ENCODE results near the gene PDCL2. TPM values are rescaled to one million over a fixed set of nuclear protein-coding genes. Genes with fewer than 3 reads are reported as not detected.
A peak's percentile ranks its signal among the peaks of the same experiment; 100 is the strongest.

PDCL2 gene
- total and polyA plus RNA-seq, 3 experiments from 2014 or later: not detected

DNA sequence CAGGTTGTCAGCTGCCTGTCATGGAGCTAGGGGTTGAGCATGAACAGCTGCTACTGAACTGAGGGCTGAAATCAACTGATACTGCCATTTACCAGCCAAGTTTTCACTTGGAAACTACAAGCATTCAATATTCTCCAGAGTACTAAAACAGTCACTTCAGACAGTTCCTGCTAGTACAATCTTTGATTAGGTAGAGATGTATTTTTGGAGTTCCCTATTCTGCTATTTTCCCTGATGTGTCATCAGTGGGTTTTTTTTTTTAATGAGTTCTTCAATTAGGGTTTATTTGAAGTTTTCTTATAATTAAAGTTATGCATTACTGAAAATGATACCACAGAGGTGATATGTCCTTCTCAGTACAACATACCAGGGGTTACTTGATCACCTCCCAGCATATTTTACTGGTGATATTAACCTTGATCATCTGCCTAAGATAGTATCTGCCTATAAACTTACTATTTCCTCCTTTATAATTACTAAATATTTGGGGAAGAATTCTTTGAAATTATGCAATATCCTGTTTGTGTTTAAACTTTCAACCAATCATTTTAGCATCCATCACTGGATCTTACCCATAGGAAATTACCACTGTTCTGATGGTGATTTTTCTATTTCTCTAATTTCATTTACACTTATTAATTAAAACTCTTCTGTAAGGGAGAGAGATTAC is 13.6 kb downstream of the PDCL2 start:
- no peaks in the 10 kb centered on the region for H3K9me3 ChIP-seq (ENCODE audit: low read length)
- ChIA-PET CTCF (no interaction called here), POLR2A (no interaction called here)
- no peak overlapping the region for H3K4me3 Mint-ChIP-seq
- no peaks in the 10 kb centered on the region for H3K36me3 ChIP-seq (ENCODE audit: insufficient read depth, low read length)
- DNase-seq: no peak
- no peaks in the 10 kb centered on the region for H3K4me1 Mint-ChIP-seq
- no peaks in the 10 kb centered on the region for H3K27me3 ChIP-seq (ENCODE audit: insufficient read depth, low read length, poor library complexity, severe bottlenecking)
- H3K27ac ChIP-seq (ENCODE audit: low read depth, low read length): no peak overlapping the region
- no peak overlapping the region for H3K27ac Mint-ChIP-seq
- H3K4me1 ChIP-seq (ENCODE audit: insufficient read depth, low read length): no peaks in the 10 kb centered on the region
- no peak overlapping the region for H3K4me3 ChIP-seq (ENCODE audit: low read length)
- H3K27me3 Mint-ChIP-seq: peaks cover 4 to 22% of the 10 kb centered on the region in 2 donors
- peaks cover 3 to 23% (median 8%) of the 10 kb centered on the region in 3 donors for H3K36me3 Mint-ChIP-seq
- peaks cover 23 to 41% (median 29%) of the 10 kb centered on the region in 5 donors for H3K9me3 Mint-ChIP-seq

DNA sequence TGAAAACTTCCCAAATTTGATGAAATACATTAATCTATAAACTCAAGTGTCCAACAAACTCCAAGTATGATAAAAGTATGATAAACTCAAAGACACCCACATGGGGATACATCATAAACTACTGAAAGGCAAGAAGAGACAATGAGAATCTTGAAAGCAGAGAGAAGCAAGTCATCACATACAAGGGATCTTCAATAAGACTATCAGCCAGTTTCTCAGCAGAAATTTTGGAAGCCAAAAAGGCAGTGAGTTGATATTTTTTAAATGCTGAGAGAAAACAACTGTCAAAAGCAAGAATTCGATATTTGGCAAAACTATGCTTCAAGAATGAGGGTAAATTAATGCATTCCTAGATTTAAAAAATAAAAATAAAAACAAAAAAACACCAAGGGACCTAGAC is 16.5 kb downstream of the PDCL2 start:
- Histone ChIP-seq H3K27ac (ENCODE audit: low read depth, low read length) (no peak overlapping the region), H3K27me3 (ENCODE audit: insufficient read depth, low read length, poor library complexity, severe bottlenecking) (no peaks in the 10 kb centered on the region), H3K36me3 (ENCODE audit: insufficient read depth, low read length) (no peaks in the 10 kb centered on the region), H3K4me1 (ENCODE audit: insufficient read depth, low read length) (no peaks in the 10 kb centered on the region), H3K9me3 (ENCODE audit: low read length) (no peaks in the 10 kb centered on the region), H3K4me3 (ENCODE audit: low read length) (no peak overlapping the region)
- H3K36me3 Mint-ChIP-seq: peaks cover 3 to 22% (median 8%) of the 10 kb centered on the region in 3 donors
- H3K27ac Mint-ChIP-seq: no peak overlapping the region
- no peaks in the 10 kb centered on the region for H3K4me1 Mint-ChIP-seq
- peaks cover 6 to 19% of the 10 kb centered on the region in 2 donors for H3K27me3 Mint-ChIP-seq
- CTCF ChIA-PET: no interaction called here
- H3K4me3 Mint-ChIP-seq: no peak overlapping the region
- POLR2A ChIA-PET: no interaction called here
- peaks cover 20 to 36% (median 23%) of the 10 kb centered on the region in 5 donors for H3K9me3 Mint-ChIP-seq
- DNase-seq: no peak

DNA sequence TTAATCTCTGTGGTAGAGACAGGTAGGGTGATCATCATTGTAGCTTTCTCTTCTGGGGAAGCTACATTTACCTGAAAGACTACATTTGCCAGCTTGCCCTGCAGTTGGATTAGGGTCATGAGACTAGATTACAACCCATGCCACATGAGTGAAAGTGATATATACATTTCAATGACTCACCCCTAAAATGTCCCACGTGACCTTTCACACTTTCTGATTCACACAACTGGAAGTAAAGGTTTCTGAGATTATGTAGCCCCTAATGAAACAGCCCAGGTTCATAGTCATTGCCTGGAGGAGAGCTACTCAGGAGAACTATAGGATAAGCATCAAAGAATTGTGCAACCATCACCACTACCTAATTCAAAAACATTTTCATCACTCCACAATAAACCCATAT is 17.8 kb downstream of the PDCL2 start:
- H3K36me3 ChIP-seq (ENCODE audit: insufficient read depth, low read length): no peaks in the 10 kb centered on the region
- peaks cover 20 to 36% (median 23%) of the 10 kb centered on the region in 5 donors for H3K9me3 Mint-ChIP-seq
- H3K36me3 Mint-ChIP-seq: peaks cover 3 to 22% (median 8%) of the 10 kb centered on the region in 3 donors
- no peak overlapping the region for H3K4me3 ChIP-seq (ENCODE audit: low read length)
- H3K4me1 ChIP-seq (ENCODE audit: insufficient read depth, low read length): no peaks in the 10 kb centered on the region
- H3K27ac ChIP-seq (ENCODE audit: low read depth, low read length): no peak overlapping the region
- no peak overlapping the region for H3K27ac Mint-ChIP-seq
- H3K4me3 Mint-ChIP-seq: no peak overlapping the region
- no peaks in the 10 kb centered on the region for H3K9me3 ChIP-seq (ENCODE audit: low read length)
- ChIA-PET POLR2A (no interaction called here), CTCF (no interaction called here)
- no peak for DNase-seq
- no peaks in the 10 kb centered on the region for H3K4me1 Mint-ChIP-seq
- H3K27me3 Mint-ChIP-seq: peaks cover 6 to 19% of the 10 kb centered on the region in 2 donors
- H3K27me3 ChIP-seq (ENCODE audit: insufficient read depth, low read length, poor library complexity, severe bottlenecking): no peaks in the 10 kb centered on the region

DNA sequence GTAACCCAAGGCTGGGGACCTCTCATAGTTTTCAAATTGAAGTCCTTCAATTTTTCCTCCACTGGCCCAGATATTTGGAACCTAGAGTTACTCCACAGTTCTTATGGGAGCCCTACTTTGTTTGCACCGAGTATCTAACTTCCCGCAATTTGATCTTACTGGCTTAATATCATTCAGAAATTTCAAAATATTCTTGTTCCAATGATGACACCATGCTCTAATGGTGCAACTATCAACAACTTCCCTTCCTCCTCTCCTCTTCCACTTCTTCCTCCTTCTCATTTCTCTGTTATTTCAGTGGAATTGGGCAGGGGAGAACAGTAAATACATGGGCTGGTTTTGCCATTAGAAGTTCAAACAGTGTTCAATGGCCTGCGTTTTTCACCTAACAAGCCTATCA is 20.2 kb downstream of the PDCL2 start:
- H3K4me1 ChIP-seq (ENCODE audit: insufficient read depth, low read length): no peaks in the 10 kb centered on the region
- H3K36me3 ChIP-seq (ENCODE audit: insufficient read depth, low read length): no peaks in the 10 kb centered on the region
- H3K9me3 ChIP-seq (ENCODE audit: low read length): no peaks in the 10 kb centered on the region
- H3K27me3 Mint-ChIP-seq: peaks cover 4 to 36% of the 10 kb centered on the region in 2 donors
- peaks cover 11 to 23% (median 15%) of the 10 kb centered on the region in 5 donors for H3K9me3 Mint-ChIP-seq
- no peak overlapping the region for H3K27ac Mint-ChIP-seq
- peaks cover 3 to 16% (median 4%) of the 10 kb centered on the region in 3 donors for H3K36me3 Mint-ChIP-seq
- H3K27ac ChIP-seq (ENCODE audit: low read depth, low read length): no peak overlapping the region
- no peak overlapping the region for H3K4me3 Mint-ChIP-seq
- DNase-seq: no peak
- no peaks in the 10 kb centered on the region for H3K27me3 ChIP-seq (ENCODE audit: insufficient read depth, low read length, poor library complexity, severe bottlenecking)
- no peak overlapping the region for H3K4me3 ChIP-seq (ENCODE audit: low read length)
- POLR2A ChIA-PET: no interaction called here
- H3K4me1 Mint-ChIP-seq: no peaks in the 10 kb centered on the region
- CTCF ChIA-PET: no interaction called here

DNA sequence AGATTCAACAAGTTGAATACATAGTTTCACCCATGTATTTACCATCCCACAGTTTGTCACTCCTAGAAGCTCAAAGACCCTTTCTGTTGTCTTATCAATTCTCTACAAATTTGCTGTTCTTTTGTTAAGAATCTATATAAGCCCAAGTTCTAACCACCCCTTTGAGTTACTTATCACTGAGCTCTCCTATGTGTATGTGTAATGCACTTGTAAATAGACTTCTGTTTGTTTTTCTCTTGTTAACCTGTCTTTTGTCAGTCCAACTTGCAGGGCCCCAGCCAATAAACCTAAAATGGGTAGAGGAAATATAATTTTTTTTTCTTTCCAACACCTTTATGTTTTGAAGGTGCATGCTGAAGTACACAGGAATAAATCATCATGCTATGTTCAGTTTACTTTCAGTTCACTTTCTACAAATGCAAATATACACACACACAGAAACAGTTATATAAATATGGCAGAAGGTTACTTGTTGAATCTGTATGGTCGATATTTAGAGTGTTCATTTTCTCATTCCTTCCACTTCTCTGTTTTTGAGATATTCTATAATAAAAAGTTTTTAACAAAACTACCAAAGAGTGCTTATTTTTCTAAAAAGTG is 23.0 kb downstream of the PDCL2 start:
- Histone ChIP-seq H3K4me1 (ENCODE audit: insufficient read depth, low read length) (no peaks in the 10 kb centered on the region), H3K4me3 (ENCODE audit: low read length) (no peak overlapping the region), H3K27ac (ENCODE audit: low read depth, low read length) (no peak overlapping the region), H3K36me3 (ENCODE audit: insufficient read depth, low read length) (no peaks in the 10 kb centered on the region), H3K9me3 (ENCODE audit: low read length) (no peaks in the 10 kb centered on the region), H3K27me3 (ENCODE audit: insufficient read depth, low read length, poor library complexity, severe bottlenecking) (no peaks in the 10 kb centered on the region)
- no peaks in the 10 kb centered on the region for H3K4me1 Mint-ChIP-seq
- no peaks in the 10 kb centered on the region for H3K36me3 Mint-ChIP-seq
- no peaks in the 10 kb centered on the region for H3K9me3 Mint-ChIP-seq
- H3K27ac Mint-ChIP-seq: no peak overlapping the region
- POLR2A ChIA-PET: no interaction called here
- no peak for DNase-seq
- no peak overlapping the region for H3K4me3 Mint-ChIP-seq
- peaks cover 4 to 22% of the 10 kb centered on the region in 2 donors for H3K27me3 Mint-ChIP-seq
- CTCF ChIA-PET: no interaction called here

DNA sequence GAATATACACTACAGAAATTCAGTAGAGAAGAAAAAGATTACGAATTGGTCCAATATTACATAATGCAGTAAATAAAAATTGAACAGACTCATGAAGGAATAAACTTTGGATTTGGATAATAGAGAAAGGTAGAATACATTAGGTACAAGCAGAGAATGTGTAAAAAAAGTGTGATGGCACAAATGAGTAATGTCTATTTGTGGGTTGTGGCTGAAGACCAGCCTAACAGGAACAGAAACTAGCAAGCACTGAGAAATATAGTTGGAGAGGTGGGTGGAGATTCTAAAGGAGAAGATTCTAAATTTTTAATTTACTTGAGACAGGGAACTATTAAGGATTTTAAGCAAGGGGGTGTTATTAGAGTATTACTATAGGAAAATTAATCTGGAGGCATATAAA is 30.2 kb downstream of the PDCL2 start:
- peaks cover 2 to 16% of the 10 kb centered on the region in 2 donors for H3K27me3 Mint-ChIP-seq
- H3K4me1 Mint-ChIP-seq: peaks cover 0 to 6% (median 3%) of the 10 kb centered on the region in 3 donors
- H3K4me3 Mint-ChIP-seq: no peak overlapping the region
- no peaks in the 10 kb centered on the region for H3K4me1 ChIP-seq (ENCODE audit: insufficient read depth, low read length)
- H3K27ac Mint-ChIP-seq: no peak overlapping the region
- no peak overlapping the region for H3K27ac ChIP-seq (ENCODE audit: low read depth, low read length)
- CTCF ChIA-PET: no interaction called here
- no peaks in the 10 kb centered on the region for H3K27me3 ChIP-seq (ENCODE audit: insufficient read depth, low read length, poor library complexity, severe bottlenecking)
- H3K4me3 ChIP-seq (ENCODE audit: low read length): no peak overlapping the region
- H3K36me3 Mint-ChIP-seq: no peaks in the 10 kb centered on the region
- POLR2A ChIA-PET: no interaction called here
- H3K36me3 ChIP-seq (ENCODE audit: insufficient read depth, low read length): no peaks in the 10 kb centered on the region
- H3K9me3 ChIP-seq (ENCODE audit: low read length): no peaks in the 10 kb centered on the region
- no peaks in the 10 kb centered on the region for H3K9me3 Mint-ChIP-seq
- DNase-seq: no peak

DNA sequence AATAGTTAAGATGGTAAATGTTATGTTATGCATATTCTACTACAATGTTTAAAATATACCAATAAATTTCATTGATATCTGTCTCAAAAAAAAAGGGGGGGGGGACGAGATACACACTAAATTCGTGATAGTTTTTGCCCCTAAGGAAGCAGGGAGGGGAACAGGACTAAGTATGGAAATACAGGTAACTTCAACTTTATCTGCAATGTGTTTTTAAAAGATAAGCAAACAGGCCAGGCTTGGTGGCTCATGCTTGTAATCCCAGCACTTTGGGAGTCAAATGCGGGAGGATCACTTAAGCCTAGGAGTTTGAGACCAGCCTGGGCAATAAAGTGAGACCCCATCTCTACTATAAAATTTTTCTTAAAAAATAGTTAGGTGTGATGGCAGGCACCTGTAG is 31.9 kb downstream of the PDCL2 start:
- Histone ChIP-seq H3K36me3 (ENCODE audit: insufficient read depth, low read length) (no peaks in the 10 kb centered on the region), H3K9me3 (ENCODE audit: low read length) (no peaks in the 10 kb centered on the region), H3K4me3 (ENCODE audit: low read length) (no peak overlapping the region), H3K27ac (ENCODE audit: low read depth, low read length) (no peak overlapping the region), H3K4me1 (ENCODE audit: insufficient read depth, low read length) (no peaks in the 10 kb centered on the region), H3K27me3 (ENCODE audit: insufficient read depth, low read length, poor library complexity, severe bottlenecking) (no peaks in the 10 kb centered on the region)
- ChIA-PET CTCF (no interaction called here), POLR2A (no interaction called here)
- peaks cover 0 to 6% (median 3%) of the 10 kb centered on the region in 3 donors for H3K4me1 Mint-ChIP-seq
- no peak overlapping the region for H3K4me3 Mint-ChIP-seq
- peaks cover 2 to 16% of the 10 kb centered on the region in 2 donors for H3K27me3 Mint-ChIP-seq
- no peaks in the 10 kb centered on the region for H3K9me3 Mint-ChIP-seq
- no peaks in the 10 kb centered on the region for H3K36me3 Mint-ChIP-seq
- DNase-seq: no peak
- no peak overlapping the region for H3K27ac Mint-ChIP-seq

DNA sequence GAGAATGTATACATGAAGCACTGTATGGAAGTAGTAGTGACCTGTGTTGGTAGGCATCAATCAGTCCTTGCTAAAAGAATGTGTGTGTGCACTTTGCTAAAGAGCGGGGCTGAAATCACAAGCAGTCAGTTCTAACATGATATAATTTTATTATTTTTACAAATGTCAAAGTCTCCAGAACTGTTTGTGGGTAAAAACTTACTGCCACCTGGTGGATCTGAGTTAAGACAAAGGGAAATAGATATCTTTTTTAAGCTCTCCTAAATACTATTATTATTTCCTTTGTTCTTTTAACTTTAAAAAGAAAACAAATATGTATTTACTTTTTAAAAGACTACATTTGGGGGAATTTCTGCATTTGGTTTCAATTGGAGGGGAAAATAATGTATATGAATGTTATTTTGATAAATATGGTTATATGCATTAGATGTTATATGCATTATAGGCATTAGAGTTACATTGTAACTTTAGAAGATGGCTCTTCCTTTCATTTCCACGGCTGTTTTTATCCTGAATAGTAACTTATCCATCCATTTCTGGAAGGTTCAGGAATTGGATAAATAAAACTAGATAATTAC is 37.5 kb downstream of the PDCL2 start:
- Mint-ChIP-seq H3K4me3 (no peak overlapping the region), H3K27ac (no peak overlapping the region), H3K27me3 (peaks cover 7 to 15% of the 10 kb centered on the region in 2 donors), H3K4me1 (peaks cover 7 to 21% (median 10%) of the 10 kb centered on the region in 3 donors), H3K36me3 (no peaks in the 10 kb centered on the region), H3K9me3 (no peaks in the 10 kb centered on the region)
- no peak overlapping the region for H3K4me3 ChIP-seq (ENCODE audit: low read length)
- no peaks in the 10 kb centered on the region for H3K9me3 ChIP-seq (ENCODE audit: low read length)
- POLR2A ChIA-PET: interaction anchor here (1.4 kb wide), 1 partner anchor 9 kb away, joined by 6 read pairs; no protein-coding TSS in a partner anchor
- CTCF ChIA-PET: interaction anchor here (0.7 to 1.5 kb wide), 9 partner anchors 9 to 369 kb away, joined by 3 to 12 read pairs (median 5); partner anchors contain the start of genes SRD5A3 and TMEM165
- peaks cover 5% of the 10 kb centered on the region for H3K4me1 ChIP-seq (ENCODE audit: insufficient read depth, low read length)
- H3K27me3 ChIP-seq (ENCODE audit: insufficient read depth, low read length, poor library complexity, severe bottlenecking): no peaks in the 10 kb centered on the region
- no peaks in the 10 kb centered on the region for H3K36me3 ChIP-seq (ENCODE audit: insufficient read depth, low read length)
- no peak overlapping the region for H3K27ac ChIP-seq (ENCODE audit: low read depth, low read length)
- peak in 1 of 5 donors; percentile 34 for DNase-seq
